DOHH2 (cell line): ENCODE results near the gene JADE3.

Experiments used
- H3F3A ChIP-seq: fragments of 200-600 bp; sonication (generic), shearing (Covaris generic); 2 replicates; pipeline ENCODE4 v1.6.0; 2016; ENCODE audit warnings: antibody characterized with exemption, mild to moderate bottlenecking; ENCODE audit not compliant: control insufficient read depth, insufficient read depth
- H3K27ac ChIP-seq: fragments of 200-600 bp; sonication (generic); 2 replicates; pipeline ENCODE4 v1.5.1; 2014; ENCODE audit warnings: low read depth, mild to moderate bottlenecking, low read length, moderate library complexity
- H3K27me3 ChIP-seq: fragments of 200-600 bp; sonication (generic); 2 replicates; pipeline ENCODE4 v1.6.1; 2014; ENCODE audit warnings: mild to moderate bottlenecking, low read length, mixed read lengths; ENCODE audit not compliant: control insufficient read depth
- H3K36me3 ChIP-seq: fragments of 200-600 bp; sonication (generic); 2 replicates; pipeline ENCODE4 v1.6.1; 2014; ENCODE audit warnings: mild to moderate bottlenecking, low read length, moderate library complexity, mixed read lengths; ENCODE audit not compliant: control insufficient read depth
- H3K4me1 ChIP-seq: fragments of 200-600 bp; sonication (generic); 2 replicates; pipeline ENCODE4 v1.6.1; 2014; ENCODE audit warnings: mild to moderate bottlenecking, low read length, mixed read lengths; ENCODE audit not compliant: control insufficient read depth
- H3K4me2 ChIP-seq: fragments of 200-600 bp; sonication (generic); 2 replicates; pipeline ENCODE4 v1.6.0; 2014; ENCODE audit warnings: mild to moderate bottlenecking, low read length, moderate library complexity
- H3K4me3 ChIP-seq: fragments of 200-600 bp; sonication (generic); 2 replicates; pipeline ENCODE4 v1.5.1; 2014; ENCODE audit warnings: mild to moderate bottlenecking, low read length, mixed read lengths
- H3K79me2 ChIP-seq: fragments of 200-600 bp; sonication (generic); 2 replicates; pipeline ENCODE4 v1.6.1; 2014; ENCODE audit warnings: mild to moderate bottlenecking, low read length, mixed read lengths; ENCODE audit not compliant: control insufficient read depth
- H3K9me2 ChIP-seq: fragments of 200-600 bp; sonication (generic); replicated peaks from 2 replicates; pipeline ENCODE4 v1.6.1; 2014; ENCODE audit warnings: mild to moderate bottlenecking, low read length, mixed read lengths; ENCODE audit not compliant: control insufficient read depth
- H3K9me3 ChIP-seq: fragments of 200-600 bp; sonication (generic); 2 replicates; pipeline ENCODE4 v1.6.1; 2014; ENCODE audit warnings: antibody characterized with exemption, low read length, mixed read lengths; ENCODE audit not compliant: control insufficient read depth, insufficient read depth
- H4K20me1 ChIP-seq: fragments of 200-600 bp; sonication (generic); 2 replicates; pipeline ENCODE4 v1.6.0; 2014; ENCODE audit warnings: low read depth, mild to moderate bottlenecking, antibody characterized with exemption, low read length, moderate library complexity; ENCODE audit not compliant: control insufficient read depth, insufficient read depth
- CTCF ChIP-seq: fragments of 200-600 bp; sonication (generic); IDR thresholded peaks from one replicate; pipeline ENCODE4 v1.5.1; 2014; ENCODE audit warnings: antibody characterized with exemption, mild to moderate bottlenecking, low read depth, low read length; ENCODE audit not compliant: poor library complexity, severe bottlenecking
- EZH2phosphoT487 ChIP-seq: fragments of 200-600 bp; sonication (generic); IDR thresholded peaks from 2 replicates; pipeline ENCODE4 v1.6.1; 2017; ENCODE audit warnings: borderline replicate concordance, mild to moderate bottlenecking, antibody characterized with exemption, low read length, moderate library complexity, mixed read lengths

Gene JADE3

GRCh38 chrX:46991664-46992063 is 79.4 kb downstream of the JADE3 start:
- TF ChIP-seq EZH2phosphoT487 (no peak), CTCF (no peak)
- H3K9me3 ChIP-seq = no peaks in the 10 kb centered on the region
- no peaks in the 10 kb centered on the region for H3K27me3 ChIP-seq
- H3K36me3 ChIP-seq = no peaks in the 10 kb centered on the region
- no peak overlapping the region for H3K4me3 ChIP-seq
- no peaks in the 10 kb centered on the region for H3K4me1 ChIP-seq
- no peaks in the 10 kb centered on the region for H3K9me2 ChIP-seq
- no peak overlapping the region for H3K4me2 ChIP-seq
- H3K79me2 ChIP-seq = no peaks in the 10 kb centered on the region
- no peak overlapping the region for H3K27ac ChIP-seq
- H3F3A ChIP-seq = no peaks in the 10 kb centered on the region
- H4K20me1 ChIP-seq = no peaks in the 10 kb centered on the region

DNA sequence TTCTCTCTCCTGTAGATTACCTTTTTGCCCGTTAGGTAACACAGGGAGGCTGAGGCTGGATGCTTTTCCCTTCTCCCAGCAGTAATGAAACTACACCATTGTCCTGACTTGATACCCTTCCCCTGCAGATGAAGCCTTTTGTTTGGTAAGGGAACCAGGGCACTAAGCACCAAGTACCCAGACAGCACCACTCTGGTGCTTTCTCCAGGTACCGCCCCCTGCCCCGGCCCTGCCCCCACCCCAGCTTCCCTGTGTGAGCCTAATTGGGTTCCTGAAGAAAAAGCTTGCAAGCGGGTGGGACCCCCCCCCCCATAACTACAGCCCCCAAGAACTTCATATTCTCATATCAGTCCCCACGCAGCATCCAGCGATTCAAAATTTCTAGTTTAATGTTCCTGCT is 79.8 kb downstream of the JADE3 start:
- Histone ChIP-seq H3K4me2 (no peak overlapping the region), H3K9me2 (no peaks in the 10 kb centered on the region), H3K4me3 (no peak overlapping the region), H3K36me3 (no peaks in the 10 kb centered on the region), H4K20me1 (no peaks in the 10 kb centered on the region), H3K9me3 (no peaks in the 10 kb centered on the region), H3F3A (no peaks in the 10 kb centered on the region), H3K79me2 (no peaks in the 10 kb centered on the region), H3K27me3 (no peaks in the 10 kb centered on the region), H3K4me1 (no peaks in the 10 kb centered on the region), H3K27ac (no peak overlapping the region)
- TF ChIP-seq EZH2phosphoT487 (no peak), CTCF (no peak)

- H3K79me2 ChIP-seq = no peaks in the 10 kb centered on the region
- H3K36me3 ChIP-seq = no peaks in the 10 kb centered on the region
- TF ChIP-seq EZH2phosphoT487 (no peak), CTCF (no peak)
- no peaks in the 10 kb centered on the region for H3K9me3 ChIP-seq
- H3K27me3 ChIP-seq = no peaks in the 10 kb centered on the region
- H3K9me2 ChIP-seq = no peaks in the 10 kb centered on the region
- no peaks in the 10 kb centered on the region for H3F3A ChIP-seq
- H3K4me2 ChIP-seq = no peak overlapping the region
- H3K4me1 ChIP-seq = no peaks in the 10 kb centered on the region
- no peak overlapping the region for H3K4me3 ChIP-seq
- H3K27ac ChIP-seq = no peak overlapping the region
- no peaks in the 10 kb centered on the region for H4K20me1 ChIP-seq
These were observed 81.9 kb downstream of the JADE3 start for GRCh38 chrX:46994096-46994495.

DNA sequence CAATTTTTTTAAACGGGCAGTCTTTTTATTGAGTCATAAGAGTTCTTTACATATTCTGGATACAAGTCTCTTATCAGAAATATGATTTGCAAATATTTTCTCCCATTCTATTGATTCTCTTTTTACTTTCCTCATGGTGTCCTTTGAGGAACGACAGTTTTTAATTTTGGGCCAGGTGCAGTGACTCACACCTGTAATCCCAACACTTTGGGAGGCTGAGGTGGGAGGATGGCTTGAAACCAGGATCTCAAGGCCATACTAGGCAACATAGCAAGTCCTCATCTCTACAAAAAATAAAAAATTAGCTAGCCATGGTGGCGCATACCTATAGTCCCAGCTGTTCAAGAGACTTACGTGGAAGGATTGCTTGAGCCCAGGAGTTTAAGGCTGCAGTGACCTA is 99.9 kb downstream of the JADE3 start:
- Histone ChIP-seq H4K20me1 (no peaks in the 10 kb centered on the region), H3K36me3 (no peaks in the 10 kb centered on the region), H3K4me1 (no peaks in the 10 kb centered on the region), H3K27me3 (no peaks in the 10 kb centered on the region), H3K9me3 (no peaks in the 10 kb centered on the region), H3K27ac (no peak overlapping the region), H3K79me2 (no peaks in the 10 kb centered on the region), H3K4me2 (no peak overlapping the region), H3K4me3 (no peak overlapping the region), H3F3A (no peaks in the 10 kb centered on the region), H3K9me2 (no peaks in the 10 kb centered on the region)
- TF ChIP-seq EZH2phosphoT487 (no peak), CTCF (no peak)
